Neural cell (in vitro differentiated cells): ENCODE measurements around the gene MARCHF9. TPM values are rescaled to one million over a fixed set of nuclear protein-coding genes. Genes with fewer than 3 reads are reported as not detected.

Experiments used
- H2AFZ ChIP-seq: fragments of 200-600, 300-800 bp; sonication (generic), shearing (Covaris generic); 2 replicates; pipeline ENCODE4 v1.6.0; 2014; ENCODE audit warnings: low read depth, mild to moderate bottlenecking, antibody characterized with exemption, low read length, moderate library complexity
- H3F3A ChIP-seq: fragments of 200-600 bp; shearing (Covaris generic); 2 replicates; pipeline ENCODE4 v1.6.1; 2016; ENCODE audit warnings: mild to moderate bottlenecking, moderate library complexity, mixed read lengths, antibody characterized with exemption, low read length; ENCODE audit not compliant: insufficient read depth, poor library complexity, severe bottlenecking
- H3K27ac ChIP-seq: fragments of 200-600, 300-800 bp; sonication (generic), shearing (Covaris generic); 2 replicates; pipeline ENCODE4 v1.5.1; 2014; ENCODE audit warnings: mild to moderate bottlenecking, low read length, moderate library complexity
- H3K27me3 ChIP-seq: fragments of 300-800, 200-600 bp; sonication (generic), shearing (Covaris generic); 2 replicates; pipeline ENCODE4 v1.6.0; 2014; ENCODE audit warnings: mild to moderate bottlenecking, low read depth, low read length, moderate library complexity; ENCODE audit not compliant: insufficient read depth
- H3K36me3 ChIP-seq: fragments of 300-800, 200-600 bp; sonication (generic), shearing (Covaris generic); 2 replicates; pipeline ENCODE4 v1.5.1; 2014; ENCODE audit warnings: mild to moderate bottlenecking, antibody characterized with exemption, low read length, moderate library complexity; ENCODE audit not compliant: insufficient read depth
- H3K4me2 ChIP-seq: fragments of 300-800, 200-600 bp; sonication (generic), shearing (Covaris generic); 2 replicates; pipeline ENCODE4 v1.6.0; 2014; ENCODE audit warnings: mild to moderate bottlenecking, low read length
- H3K4me3 ChIP-seq: fragments of 300-800, 200-600 bp; sonication (generic), shearing (Covaris generic); 2 replicates; pipeline ENCODE4 v1.5.1; 2014; ENCODE audit warnings: mild to moderate bottlenecking, low read length, moderate library complexity
- H3K79me2 ChIP-seq: fragments of 200-600 bp; shearing (Covaris generic); replicated peaks from 2 replicates; pipeline ENCODE4 v1.6.0; 2014; ENCODE audit warnings: mild to moderate bottlenecking, low read length, moderate library complexity; ENCODE audit not compliant: insufficient read depth
- H3K9ac ChIP-seq: fragments of 300-800, 200-600 bp; sonication (generic), shearing (Covaris generic); 2 replicates; pipeline ENCODE4 v1.6.1; 2016; ENCODE audit warnings: mild to moderate bottlenecking, low read length, mixed read lengths
- H3K9me2 ChIP-seq: fragments of 200-600 bp; shearing (Covaris generic); 2 replicates; pipeline ENCODE4 v1.6.1; 2016; ENCODE audit warnings: mild to moderate bottlenecking, low read length, mixed read lengths; ENCODE audit not compliant: insufficient read depth
- H3K9me3 ChIP-seq: fragments of 200-600, 300-800 bp; sonication (generic), shearing (Covaris generic); 2 replicates; pipeline ENCODE4 v1.6.1; 2016; ENCODE audit warnings: mild to moderate bottlenecking, mixed run types, low read length, moderate library complexity, mixed read lengths
- H4K20me1 ChIP-seq: fragments of 200-600 bp; shearing (Covaris generic); 2 replicates; pipeline ENCODE4 v1.6.1; 2016; ENCODE audit warnings: mild to moderate bottlenecking, mixed run types; ENCODE audit not compliant: insufficient read depth
- EP300 ChIP-seq: fragments of 450-650 bp; conservative IDR thresholded peaks from 2 replicates; pipeline ENCODE4 v1.6.1; 2014; ENCODE audit warnings: antibody characterized with exemption, mild to moderate bottlenecking, moderate library complexity; ENCODE audit not compliant: poor library complexity, severe bottlenecking
- EZH2 ChIP-seq: fragments of 200-600, 300-800 bp; shearing (Covaris generic), sonication (generic); IDR thresholded peaks from 2 replicates; pipeline ENCODE4 v1.6.1; 2014; ENCODE audit warnings: antibody characterized with exemption, low read length, borderline replicate concordance, mild to moderate bottlenecking; ENCODE audit not compliant: insufficient read depth, poor library complexity, severe bottlenecking
- MXI1 ChIP-seq: fragments of 450-650 bp; conservative IDR thresholded peaks from 2 replicates; pipeline ENCODE4 v1.6.1; 2014; ENCODE audit warnings: antibody characterized with exemption, mild to moderate bottlenecking; ENCODE audit not compliant: poor library complexity, severe bottlenecking
- POLR2AphosphoS5 ChIP-seq: IDR thresholded peaks from 2 replicates; pipeline ENCODE4 v1.6.1; 2012
- RAD21 ChIP-seq: fragments of 450-650 bp; conservative IDR thresholded peaks from 2 replicates; pipeline ENCODE4 v1.6.1; 2014; ENCODE audit warnings: antibody characterized with exemption, mild to moderate bottlenecking, moderate library complexity
- SMC3 ChIP-seq: fragments of 450-650 bp; conservative IDR thresholded peaks from 2 replicates; pipeline ENCODE4 v1.6.1; 2014; ENCODE audit warnings: antibody characterized with exemption, mild to moderate bottlenecking, moderate library complexity; ENCODE audit not compliant: poor library complexity
- TAF1 ChIP-seq: IDR thresholded peaks from 2 replicates; pipeline ENCODE4 v1.6.1; 2012; ENCODE audit warnings: low read depth
- polyA plus RNA-seq: library from polyadenylated mRNA; depleted of rRNA; stranded (reverse); fragments of >200 nt; gene quantifications from 2 replicates; pipeline ENCODE4 v1.2.3, GENCODE V29; 2014
- TF ChIP-seq, protein P1 (sequence below): IDR thresholded peaks from 2 replicates; pipeline ENCODE4 v1.6.1; 2012; ENCODE audit warnings: borderline replicate concordance
- TF ChIP-seq, protein P2 (sequence below): fragments of 450-650 bp; IDR thresholded peaks from 2 replicates; pipeline ENCODE4 v1.5.1; 2014; ENCODE audit warnings: antibody characterized with exemption, mild to moderate bottlenecking, moderate library complexity; ENCODE audit not compliant: poor library complexity, severe bottlenecking

Gene MARCHF9
- polyA plus RNA-seq, 1 donor from 2014 or later = 34.5 TPM

DNA sequence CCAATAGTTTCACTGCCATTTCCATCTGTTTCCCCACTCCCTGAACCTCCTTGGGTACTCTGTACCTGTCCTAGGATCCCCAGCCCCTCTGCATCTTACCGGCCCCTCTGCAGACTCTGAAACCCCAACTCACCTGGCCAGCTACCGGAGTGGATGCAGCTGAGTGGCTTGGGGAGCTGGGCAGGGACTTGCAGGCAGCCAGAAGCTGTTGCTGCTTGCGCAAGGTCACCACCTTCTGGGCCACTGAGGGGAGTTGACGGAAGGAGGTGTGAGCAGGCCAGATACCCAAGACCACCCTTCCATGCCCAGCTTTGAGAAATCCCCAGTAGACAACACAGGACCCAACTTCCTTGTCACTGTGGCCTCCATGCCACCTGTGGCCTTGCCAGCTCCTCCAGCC, 22.6 kb upstream of the MARCHF9 start:
- no peak overlapping the region for H3K9ac ChIP-seq
- peaks cover 17% of the 10 kb centered on the region for H3K36me3 ChIP-seq
- H3K4me3 ChIP-seq = no peak overlapping the region
- no peaks in the 10 kb centered on the region for H3K79me2 ChIP-seq
- no peaks in the 10 kb centered on the region for H3K9me3 ChIP-seq
- no peaks in the 10 kb centered on the region for H3K9me2 ChIP-seq
- no peak overlapping the region for H2AFZ ChIP-seq
- no peak for TF ChIP-seq EZH2
- TF ChIP-seq SMC3 = no peak
- no peak for TF ChIP-seq EP300
- TF ChIP-seq TAF1 = no peak
- no peak for TF ChIP-seq MXI1
- no peak for TF ChIP-seq POLR2AphosphoS5
- TF ChIP-seq, protein P1, sequence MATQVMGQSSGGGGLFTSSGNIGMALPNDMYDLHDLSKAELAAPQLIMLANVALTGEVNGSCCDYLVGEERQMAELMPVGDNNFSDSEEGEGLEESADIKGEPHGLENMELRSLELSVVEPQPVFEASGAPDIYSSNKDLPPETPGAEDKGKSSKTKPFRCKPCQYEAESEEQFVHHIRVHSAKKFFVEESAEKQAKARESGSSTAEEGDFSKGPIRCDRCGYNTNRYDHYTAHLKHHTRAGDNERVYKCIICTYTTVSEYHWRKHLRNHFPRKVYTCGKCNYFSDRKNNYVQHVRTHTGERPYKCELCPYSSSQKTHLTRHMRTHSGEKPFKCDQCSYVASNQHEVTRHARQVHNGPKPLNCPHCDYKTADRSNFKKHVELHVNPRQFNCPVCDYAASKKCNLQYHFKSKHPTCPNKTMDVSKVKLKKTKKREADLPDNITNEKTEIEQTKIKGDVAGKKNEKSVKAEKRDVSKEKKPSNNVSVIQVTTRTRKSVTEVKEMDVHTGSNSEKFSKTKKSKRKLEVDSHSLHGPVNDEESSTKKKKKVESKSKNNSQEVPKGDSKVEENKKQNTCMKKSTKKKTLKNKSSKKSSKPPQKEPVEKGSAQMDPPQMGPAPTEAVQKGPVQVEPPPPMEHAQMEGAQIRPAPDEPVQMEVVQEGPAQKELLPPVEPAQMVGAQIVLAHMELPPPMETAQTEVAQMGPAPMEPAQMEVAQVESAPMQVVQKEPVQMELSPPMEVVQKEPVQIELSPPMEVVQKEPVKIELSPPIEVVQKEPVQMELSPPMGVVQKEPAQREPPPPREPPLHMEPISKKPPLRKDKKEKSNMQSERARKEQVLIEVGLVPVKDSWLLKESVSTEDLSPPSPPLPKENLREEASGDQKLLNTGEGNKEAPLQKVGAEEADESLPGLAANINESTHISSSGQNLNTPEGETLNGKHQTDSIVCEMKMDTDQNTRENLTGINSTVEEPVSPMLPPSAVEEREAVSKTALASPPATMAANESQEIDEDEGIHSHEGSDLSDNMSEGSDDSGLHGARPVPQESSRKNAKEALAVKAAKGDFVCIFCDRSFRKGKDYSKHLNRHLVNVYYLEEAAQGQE = no peak
- TF ChIP-seq, protein P2, sequence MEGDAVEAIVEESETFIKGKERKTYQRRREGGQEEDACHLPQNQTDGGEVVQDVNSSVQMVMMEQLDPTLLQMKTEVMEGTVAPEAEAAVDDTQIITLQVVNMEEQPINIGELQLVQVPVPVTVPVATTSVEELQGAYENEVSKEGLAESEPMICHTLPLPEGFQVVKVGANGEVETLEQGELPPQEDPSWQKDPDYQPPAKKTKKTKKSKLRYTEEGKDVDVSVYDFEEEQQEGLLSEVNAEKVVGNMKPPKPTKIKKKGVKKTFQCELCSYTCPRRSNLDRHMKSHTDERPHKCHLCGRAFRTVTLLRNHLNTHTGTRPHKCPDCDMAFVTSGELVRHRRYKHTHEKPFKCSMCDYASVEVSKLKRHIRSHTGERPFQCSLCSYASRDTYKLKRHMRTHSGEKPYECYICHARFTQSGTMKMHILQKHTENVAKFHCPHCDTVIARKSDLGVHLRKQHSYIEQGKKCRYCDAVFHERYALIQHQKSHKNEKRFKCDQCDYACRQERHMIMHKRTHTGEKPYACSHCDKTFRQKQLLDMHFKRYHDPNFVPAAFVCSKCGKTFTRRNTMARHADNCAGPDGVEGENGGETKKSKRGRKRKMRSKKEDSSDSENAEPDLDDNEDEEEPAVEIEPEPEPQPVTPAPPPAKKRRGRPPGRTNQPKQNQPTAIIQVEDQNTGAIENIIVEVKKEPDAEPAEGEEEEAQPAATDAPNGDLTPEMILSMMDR = no peak
- H3F3A ChIP-seq = no peaks in the 10 kb centered on the region
- peaks cover 17% of the 10 kb centered on the region for H4K20me1 ChIP-seq
- H3K27ac ChIP-seq = no peak overlapping the region
- H3K27me3 ChIP-seq = peaks cover 69% of the 10 kb centered on the region
- H3K4me2 ChIP-seq = no peak overlapping the region

DNA sequence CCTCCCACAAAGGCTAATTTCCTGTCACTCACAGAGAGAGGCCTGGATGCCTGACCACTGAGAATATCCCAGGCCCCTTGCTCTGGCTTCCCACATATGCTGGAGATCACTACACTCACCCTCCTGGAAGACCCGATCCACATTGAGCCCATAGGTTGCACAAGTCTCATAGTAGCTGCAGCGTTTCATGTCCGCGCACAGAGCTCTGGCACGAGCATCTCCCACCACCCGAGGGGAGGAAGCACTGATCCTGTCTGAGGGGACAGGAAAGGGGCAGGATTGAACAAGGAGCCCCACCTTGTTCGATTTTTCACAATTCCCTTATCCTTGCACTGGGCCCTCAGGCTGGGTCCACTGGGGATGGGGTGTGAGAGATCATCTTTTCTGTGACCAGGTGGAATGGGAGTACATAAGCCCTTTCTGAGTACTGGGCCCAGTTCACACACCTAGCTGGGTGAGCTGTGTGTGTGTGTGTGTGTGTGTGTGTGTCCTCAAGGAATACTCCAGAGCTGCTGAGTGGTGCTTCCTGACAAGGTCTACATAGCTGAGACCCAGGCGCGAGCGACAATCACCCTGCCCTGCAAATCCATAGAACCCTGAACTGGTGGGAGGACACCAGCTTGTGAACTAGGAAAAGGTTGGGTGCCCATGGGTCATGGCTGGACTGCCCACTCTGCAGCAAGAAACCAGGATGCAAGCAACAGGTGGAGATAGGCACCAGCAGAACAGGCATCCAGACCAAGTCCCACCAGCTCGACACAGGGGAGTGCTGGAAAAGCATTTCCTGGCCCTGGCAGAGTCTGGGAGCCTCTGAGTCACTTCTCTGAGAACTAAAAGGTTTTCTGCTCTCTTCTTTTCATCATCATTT, 21.9 kb upstream of the MARCHF9 start:
- Histone ChIP-seq H3K4me3 (no peak overlapping the region), H3K4me2 (no peak overlapping the region), H3K27ac (no peak overlapping the region), H2AFZ (no peak overlapping the region), H3K9me2 (no peaks in the 10 kb centered on the region), H3F3A (no peaks in the 10 kb centered on the region), H3K9ac (no peak overlapping the region), H3K79me2 (no peaks in the 10 kb centered on the region), H4K20me1 (peaks cover 20% of the 10 kb centered on the region), H3K36me3 (peaks cover 16% of the 10 kb centered on the region), H3K27me3 (peaks cover 69% of the 10 kb centered on the region), H3K9me3 (no peaks in the 10 kb centered on the region)
- TF ChIP-seq EP300 (no peak), RAD21 (no peak), SMC3 (no peak), POLR2AphosphoS5 (no peak), TAF1 (no peak), EZH2 (no peak), MXI1 (no peak)
- TF ChIP-seq, protein P2 = no peak
- TF ChIP-seq, protein P1 = no peak
